ENCODE measurements around the gene AP3B2. TPM values are rescaled to one million over a fixed set of nuclear protein-coding genes. Genes with fewer than 3 reads are reported as not detected.
A peak's percentile ranks its signal among the peaks of the same experiment; 100 is the strongest.

Gene AP3B2
- total RNA-seq, 1 donor from 2014 or later, result 8.0 TPM

- Mint-ChIP-seq H3K27me3 (peaks cover 78% of the 10 kb centered on the region), H3K9me3 (no peaks in the 10 kb centered on the region), H3K4me1 (ENCODE audit: unreplicated experiment) (no peaks in the 10 kb centered on the region), H3K36me3 (no peaks in the 10 kb centered on the region), H3K27ac (peak overlapping the region; percentile 88), H3K4me3 (peak overlapping the region; percentile 93)
- peak; percentile 35 for TF ChIP-seq CTCF (conservative IDR thresholded peaks at IDR 0.05)
- peak; percentile 80 for DNase-seq (ENCODE audit: extremely low spot score, unreplicated experiment)
Observed at GRCh38 chr15:82680200-82681102, 29.2 kb downstream of the AP3B2 start.

DNA sequence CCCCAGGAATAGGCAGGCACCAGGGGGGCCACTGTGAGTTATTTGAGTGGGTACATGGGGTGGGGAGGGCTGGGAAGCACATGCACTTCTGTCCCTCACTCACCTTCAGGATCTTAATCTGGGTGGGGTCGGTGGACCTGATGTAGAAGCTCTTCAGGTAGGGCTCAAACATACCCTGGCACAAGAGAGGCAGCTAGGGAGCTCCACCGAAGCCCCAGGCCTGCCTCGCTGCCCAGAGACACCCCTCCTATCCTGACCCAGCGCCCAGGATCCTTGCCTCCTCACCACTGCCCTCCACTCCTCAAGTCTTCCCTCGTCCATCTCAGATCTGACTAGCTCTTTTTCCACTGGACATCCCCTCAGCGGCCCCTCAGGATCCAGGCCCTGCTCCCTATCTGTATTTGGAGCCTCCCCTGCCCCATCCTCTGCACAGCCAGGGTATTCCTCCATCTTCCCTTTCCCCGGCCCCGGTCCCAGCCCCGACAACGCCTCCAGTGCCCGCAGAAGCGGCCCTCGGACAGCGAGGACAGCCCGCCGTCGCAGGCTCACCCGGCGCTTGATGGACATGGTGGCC lies 30.0 kb downstream of the AP3B2 start:
- H3K36me3 Mint-ChIP-seq, result no peaks in the 10 kb centered on the region
- no peak for TF ChIP-seq CTCF (conservative IDR thresholded peaks at IDR 0.05)
- peak overlapping the region; percentile 76 for H3K27ac Mint-ChIP-seq
- H3K9me3 Mint-ChIP-seq, result no peaks in the 10 kb centered on the region
- H3K27me3 Mint-ChIP-seq, result peaks cover 81% of the 10 kb centered on the region
- H3K4me3 Mint-ChIP-seq, result peak overlapping the region; percentile 89
- no peak for DNase-seq (ENCODE audit: extremely low spot score, unreplicated experiment)
- no peaks in the 10 kb centered on the region for H3K4me1 Mint-ChIP-seq (ENCODE audit: unreplicated experiment)

DNA sequence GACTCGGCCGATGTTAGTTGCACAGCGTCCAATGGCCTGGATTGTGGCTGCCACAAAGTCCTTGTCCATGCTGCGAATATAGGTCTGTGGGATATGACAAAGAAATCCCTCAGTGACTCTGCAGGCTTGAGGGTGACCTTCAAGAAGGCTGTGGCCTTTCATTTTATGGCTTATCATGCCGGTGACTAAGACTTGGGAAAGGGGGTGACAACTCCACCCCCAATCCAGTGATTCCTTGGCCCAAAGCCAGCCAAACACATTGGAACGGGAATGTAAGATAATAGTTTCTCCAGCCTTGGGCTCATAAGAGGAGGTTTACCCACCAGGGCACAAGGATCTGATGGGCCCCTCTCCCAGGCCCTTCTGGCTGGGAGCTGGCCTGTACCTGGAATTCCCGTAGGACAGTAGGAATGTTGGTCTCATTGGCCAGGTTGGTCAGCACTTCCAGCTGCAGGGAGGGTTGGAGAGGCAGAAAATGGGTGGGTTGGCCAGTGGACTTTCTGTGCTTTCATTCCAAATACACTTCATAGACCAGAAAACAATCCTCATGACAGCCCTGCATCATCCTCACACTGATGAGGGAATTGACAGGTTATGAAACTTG lies 31.9 kb downstream of the AP3B2 start:
- no peak for TF ChIP-seq CTCF (conservative IDR thresholded peaks at IDR 0.05)
- H3K9me3 Mint-ChIP-seq, result no peaks in the 10 kb centered on the region
- no peak for DNase-seq (ENCODE audit: extremely low spot score, unreplicated experiment)
- H3K4me3 Mint-ChIP-seq, result no peak overlapping the region
- H3K27me3 Mint-ChIP-seq, result peaks cover 67% of the 10 kb centered on the region
- H3K4me1 Mint-ChIP-seq (ENCODE audit: unreplicated experiment), result no peaks in the 10 kb centered on the region
- H3K27ac Mint-ChIP-seq, result no peak overlapping the region
- H3K36me3 Mint-ChIP-seq, result no peaks in the 10 kb centered on the region

DNA sequence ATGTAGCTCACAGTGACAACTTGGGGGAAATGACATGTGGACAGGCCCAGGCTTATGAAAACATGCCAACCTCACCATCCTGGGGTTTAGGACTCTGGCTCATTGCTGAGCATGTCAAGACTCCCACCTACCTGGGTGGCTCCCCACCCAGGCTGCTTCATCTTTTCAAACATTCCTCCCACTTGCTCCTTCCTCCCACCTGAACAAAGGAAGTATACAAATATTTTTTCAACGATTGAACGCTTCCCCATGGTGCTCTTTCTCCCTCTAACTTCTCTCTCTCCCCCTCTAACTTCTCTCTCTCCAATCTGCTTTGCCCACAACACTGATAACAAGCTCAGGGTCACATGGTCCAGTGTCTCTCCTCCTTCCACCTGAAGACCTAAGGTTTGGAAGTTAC lies 34.8 kb downstream of the AP3B2 start:
- TF ChIP-seq CTCF (conservative IDR thresholded peaks at IDR 0.05), result no peak
- Mint-ChIP-seq H3K4me3 (no peak overlapping the region), H3K27ac (no peak overlapping the region), H3K27me3 (peaks cover 56% of the 10 kb centered on the region), H3K4me1 (ENCODE audit: unreplicated experiment) (no peaks in the 10 kb centered on the region), H3K36me3 (no peaks in the 10 kb centered on the region), H3K9me3 (no peaks in the 10 kb centered on the region)
- DNase-seq (ENCODE audit: extremely low spot score, unreplicated experiment), result no peak

DNA sequence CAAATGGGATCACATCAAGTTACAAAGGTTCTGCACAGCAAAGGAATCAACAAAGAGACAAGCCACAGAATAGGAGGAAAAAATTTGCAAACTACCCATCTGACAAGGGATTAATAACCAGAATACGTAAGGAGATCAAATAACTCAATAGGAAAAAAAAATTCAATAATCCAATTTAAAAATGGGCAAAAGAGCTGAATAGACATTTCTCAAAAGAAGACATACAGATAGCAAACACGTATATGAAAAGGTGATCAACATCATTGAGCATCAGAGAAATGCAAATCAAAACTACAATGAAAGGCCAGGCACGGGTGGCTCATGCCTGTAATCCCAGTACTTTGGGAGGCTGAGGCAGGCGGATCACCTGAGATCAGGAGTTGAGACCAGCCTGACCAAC lies 39.0 kb downstream of the AP3B2 start:
- Mint-ChIP-seq H3K9me3 (no peaks in the 10 kb centered on the region), H3K27ac (no peak overlapping the region), H3K4me1 (ENCODE audit: unreplicated experiment) (no peaks in the 10 kb centered on the region), H3K4me3 (no peak overlapping the region), H3K27me3 (peaks cover 21% of the 10 kb centered on the region), H3K36me3 (no peaks in the 10 kb centered on the region)
- no peak for DNase-seq (ENCODE audit: extremely low spot score, unreplicated experiment)
- no peak for TF ChIP-seq CTCF (conservative IDR thresholded peaks at IDR 0.05)
